GM18519 (cell line): ENCODE measurements around the gene KCTD14.
"Not testable (repeated sequence)": the region's sequence is repeated elsewhere in the genome, so short reads cannot be mapped to it uniquely, and the experiment has no call there.

Experiments used
- ATAC-seq: cut with Tn5 transposase; IDR thresholded peaks from one replicate; pipeline ENCODE4 v1.9.1; 2021; ENCODE audit warnings: mild to moderate bottlenecking, moderate library complexity; ENCODE audit not compliant: unreplicated experiment, low FRiP score

KCTD14 gene, protein sequence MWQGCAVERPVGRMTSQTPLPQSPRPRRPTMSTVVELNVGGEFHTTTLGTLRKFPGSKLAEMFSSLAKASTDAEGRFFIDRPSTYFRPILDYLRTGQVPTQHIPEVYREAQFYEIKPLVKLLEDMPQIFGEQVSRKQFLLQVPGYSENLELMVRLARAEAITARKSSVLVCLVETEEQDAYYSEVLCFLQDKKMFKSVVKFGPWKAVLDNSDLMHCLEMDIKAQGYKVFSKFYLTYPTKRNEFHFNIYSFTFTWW

DNA sequence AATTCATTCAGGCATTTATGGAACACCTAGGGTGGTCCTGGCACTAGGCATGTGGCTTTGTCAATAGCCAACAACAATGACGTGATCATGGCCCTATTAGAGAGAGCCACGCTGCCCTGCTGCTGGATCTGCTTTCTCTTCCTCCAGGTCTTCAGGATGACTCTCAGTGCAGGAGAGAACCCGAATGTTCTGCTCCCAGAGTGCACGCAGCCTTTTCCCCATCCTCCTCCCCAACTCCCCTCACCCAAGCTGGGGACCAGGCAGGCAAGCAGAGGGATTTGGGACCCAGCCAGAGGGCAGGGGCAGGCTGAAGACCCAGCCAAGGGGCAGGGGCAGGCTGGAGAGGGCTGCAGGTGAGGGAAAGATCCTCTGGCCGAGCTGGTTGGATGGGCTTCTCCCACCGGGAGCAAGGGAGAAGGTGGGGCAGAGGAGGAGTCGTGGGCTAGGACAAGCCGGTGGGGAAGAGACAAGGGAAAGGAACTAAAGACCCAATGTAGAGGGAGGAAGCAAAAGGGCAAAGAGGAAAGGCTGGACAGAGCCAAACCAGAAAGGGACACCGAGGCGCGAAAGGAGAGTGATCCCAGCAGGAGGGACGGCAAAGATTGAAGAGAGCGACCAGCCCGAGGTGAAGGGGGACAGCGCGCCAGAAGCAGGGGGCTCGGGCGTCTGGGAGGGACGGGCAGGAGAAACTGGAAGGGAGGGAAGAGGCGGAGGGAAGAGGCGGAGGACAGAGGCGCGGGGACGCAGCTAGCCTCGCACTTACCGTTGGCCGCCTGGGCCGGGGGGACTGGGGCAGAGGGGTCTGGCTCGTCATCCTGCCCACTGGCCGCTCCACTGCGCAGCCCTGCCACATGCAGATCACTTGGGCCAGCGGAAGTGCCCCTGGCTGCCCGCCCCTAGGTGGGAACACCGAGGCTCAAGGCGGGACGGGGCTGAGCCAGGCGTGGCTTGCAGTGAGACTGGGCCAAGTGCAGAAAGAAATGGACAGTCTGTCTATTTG, at the start of gene KCTD14:
Gene KCTD14, minus strand, starts transcription at position 880 of the 1,000 bp plus-strand sequence. Its CDS starts 27 bp downstream, at position 853.
- ATAC-seq = no peak

DNA sequence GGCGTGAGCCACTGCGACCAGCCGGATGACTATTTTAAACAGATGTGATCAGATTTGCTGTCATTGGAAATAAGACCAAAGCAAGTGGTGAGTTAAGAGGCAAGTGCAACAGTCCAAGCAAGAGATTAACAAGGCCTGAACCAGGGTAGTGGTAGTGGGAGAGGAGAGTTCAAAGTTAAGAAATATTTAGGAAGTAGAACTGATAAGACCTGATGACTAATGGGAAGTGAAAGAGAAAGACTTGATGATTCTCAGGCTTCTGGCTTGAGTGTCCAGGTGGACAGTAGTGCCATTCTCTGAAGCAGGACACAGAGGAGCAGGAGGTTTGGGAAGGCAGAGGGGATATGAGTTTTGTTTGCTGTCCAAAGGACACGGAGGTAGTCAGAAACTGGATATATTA, 49.4 kb upstream of the KCTD14 start:
- no peak for ATAC-seq

- ATAC-seq = no peak
Observed at GRCh38 chr11:78071717-78072116, 48.6 kb upstream of the KCTD14 start.

GRCh38 chr11:78070621-78071020, 47.5 kb upstream of the KCTD14 start:
- ATAC-seq = no peak

DNA sequence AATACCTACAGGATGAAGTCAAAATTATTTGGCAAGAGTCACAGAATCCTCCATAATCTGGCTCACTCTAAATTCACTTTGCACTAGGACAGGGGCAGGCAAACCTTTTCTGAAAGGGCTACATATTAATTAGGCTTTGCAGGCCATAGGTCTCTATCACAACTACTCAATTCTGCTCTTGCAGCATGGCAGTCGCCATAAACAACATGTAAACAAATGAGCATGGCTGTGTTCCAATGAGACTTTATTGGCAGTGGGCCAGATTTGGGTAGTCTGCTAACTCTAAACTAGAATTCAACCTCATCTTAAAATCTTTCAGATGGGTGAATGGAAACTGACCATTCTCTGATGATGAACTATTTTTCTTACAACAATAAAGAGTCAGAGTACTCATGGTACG, 46.4 kb upstream of the KCTD14 start:
- ATAC-seq = no peak

DNA sequence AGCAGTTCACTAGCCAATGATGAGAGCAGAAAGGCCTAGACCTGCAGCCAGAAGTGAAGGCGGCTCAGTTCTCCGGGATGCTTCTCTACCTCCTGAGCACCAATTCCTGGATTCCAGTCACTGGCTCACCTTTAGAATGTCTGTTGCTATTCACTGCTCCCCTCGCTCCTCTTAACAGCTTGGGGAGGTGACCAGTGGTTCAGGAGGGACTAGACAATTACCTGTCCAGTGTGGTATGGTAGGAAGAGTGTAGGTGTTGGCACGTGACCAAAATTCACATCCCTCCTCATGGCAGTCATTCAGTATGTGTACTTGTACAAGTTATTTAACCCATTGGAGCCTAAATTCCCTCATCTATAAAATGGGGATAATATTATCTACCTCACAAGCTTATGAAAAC, 44.6 kb upstream of the KCTD14 start:
- ATAC-seq = no peak

GRCh38 chr11:78066471-78066870, 43.4 kb upstream of the KCTD14 start:
- ATAC-seq = no peak

- no peak for ATAC-seq
Observed at GRCh38 chr11:78065203-78065602, 42.1 kb upstream of the KCTD14 start.

GRCh38 chr11:78063440-78064181, 40.5 kb upstream of the KCTD14 start, which contains the start of gene THRSP:
Gene THRSP, plus strand, starts transcription at chr11:78063861. Its CDS starts 21 bp downstream, at chr11:78063882.
- ATAC-seq = no peak

- ATAC-seq = no peak
Observed at GRCh38 chr11:78062671-78063070, 39.6 kb upstream of the KCTD14 start.

GRCh38 chr11:78061921-78062311, 38.8 kb upstream of the KCTD14 start:
- no peak for ATAC-seq

GRCh38 chr11:78061088-78061920, 38.2 kb upstream of the KCTD14 start:
- ATAC-seq = no peak

GRCh38 chr11:78060533-78060932, 37.5 kb upstream of the KCTD14 start:
- ATAC-seq = no peak

DNA sequence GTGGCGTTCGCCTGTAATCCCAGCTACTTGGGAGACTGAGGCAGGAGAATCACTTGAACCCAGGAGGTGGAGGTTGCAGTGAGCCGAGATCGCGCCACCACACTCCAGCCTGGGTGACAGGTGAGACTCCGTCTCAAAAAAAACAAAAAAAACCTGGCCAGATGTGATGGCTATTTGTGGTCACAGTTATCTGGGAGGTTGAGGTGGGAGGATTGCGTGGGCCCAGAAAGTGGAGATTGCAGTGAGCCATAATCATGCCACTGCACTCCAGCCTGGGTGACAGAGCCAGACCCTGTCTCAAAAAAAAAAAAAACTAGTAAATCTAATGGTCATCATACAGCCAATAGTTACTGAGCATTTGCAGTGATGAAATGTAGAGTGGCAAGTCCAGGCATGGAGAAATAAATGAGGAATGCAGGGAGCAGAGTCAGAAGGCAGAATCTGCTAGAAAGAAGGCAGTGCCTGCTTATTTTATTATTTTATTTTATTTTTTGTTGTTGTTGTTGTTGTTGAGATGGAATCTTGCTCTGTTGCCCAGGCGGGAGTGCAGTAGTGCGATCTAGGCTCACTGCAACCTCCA, 36.8 kb upstream of the KCTD14 start:
- not testable (repeated sequence) for ATAC-seq

DNA sequence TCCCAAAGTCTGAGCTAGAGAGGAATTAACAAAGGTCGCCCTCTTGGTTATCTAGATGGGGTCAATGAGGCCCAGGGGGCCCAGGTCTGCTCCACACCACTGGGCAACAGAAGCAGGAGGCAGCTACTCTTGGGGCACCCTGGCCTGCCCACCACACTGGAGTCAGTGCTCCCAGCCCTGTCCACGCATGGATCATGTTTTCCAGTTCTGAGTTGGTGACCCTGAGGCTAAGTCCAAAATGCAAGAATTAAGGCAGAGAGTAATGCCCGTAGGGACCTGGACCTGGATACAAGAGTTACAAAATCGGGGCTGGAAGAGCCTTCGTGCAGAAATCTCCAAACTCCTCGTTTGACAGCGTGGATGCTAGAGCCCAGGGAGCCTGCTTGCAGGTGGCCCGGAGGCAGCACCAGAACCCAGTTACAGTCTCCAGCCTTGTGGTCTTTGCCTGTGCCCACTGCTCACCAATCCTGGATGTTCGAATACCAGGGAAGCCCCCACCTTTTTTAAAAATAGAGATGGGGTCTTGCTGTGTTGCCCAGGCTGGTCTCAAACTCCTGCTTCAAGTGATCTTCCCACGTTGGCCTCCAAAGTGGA, 34.5 kb upstream of the KCTD14 start:
- no peak for ATAC-seq

- ATAC-seq = no peak
Observed at GRCh38 chr11:78056093-78056492, 33.0 kb upstream of the KCTD14 start.

DNA sequence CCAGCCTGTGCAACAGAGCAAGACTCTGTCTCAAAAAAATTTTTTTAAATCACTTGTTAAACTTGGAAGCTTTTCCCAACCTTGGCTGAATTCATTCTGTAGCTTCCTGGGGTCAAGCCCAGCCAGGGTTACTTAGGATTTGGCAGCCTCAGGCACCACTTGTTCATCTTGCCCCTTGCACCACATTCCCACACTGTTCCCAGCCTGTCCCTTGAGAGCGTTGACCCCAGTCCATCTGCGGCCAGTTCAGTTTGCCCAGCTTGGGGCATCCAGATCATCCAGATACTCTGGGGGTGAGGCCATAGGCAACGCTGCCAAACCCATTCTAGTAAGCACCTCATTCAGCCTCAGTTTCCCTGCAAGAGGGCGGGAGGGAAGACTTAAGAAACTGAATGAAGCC, 31.9 kb upstream of the KCTD14 start:
- no peak for ATAC-seq

GRCh38 chr11:78050964-78051831, 28.1 kb upstream of the KCTD14 start:
- no peak for ATAC-seq
